DOHH2 (cell line): Measurements from ENCODE around the gene ABAT.

Experiments
- EZH2phosphoT487 ChIP-seq: fragments of 200-600 bp; sonication (generic); IDR thresholded peaks from 2 replicates; pipeline ENCODE4 v1.6.1; 2017; ENCODE audit warnings: borderline replicate concordance, mild to moderate bottlenecking, antibody characterized with exemption, low read length, moderate library complexity, mixed read lengths
- TF ChIP-seq, protein P1 (sequence below): fragments of 200-600 bp; sonication (generic); IDR thresholded peaks from one replicate; pipeline ENCODE4 v1.5.1; 2014; ENCODE audit warnings: antibody characterized with exemption, mild to moderate bottlenecking, low read depth, low read length; ENCODE audit not compliant: poor library complexity, severe bottlenecking

DNA sequence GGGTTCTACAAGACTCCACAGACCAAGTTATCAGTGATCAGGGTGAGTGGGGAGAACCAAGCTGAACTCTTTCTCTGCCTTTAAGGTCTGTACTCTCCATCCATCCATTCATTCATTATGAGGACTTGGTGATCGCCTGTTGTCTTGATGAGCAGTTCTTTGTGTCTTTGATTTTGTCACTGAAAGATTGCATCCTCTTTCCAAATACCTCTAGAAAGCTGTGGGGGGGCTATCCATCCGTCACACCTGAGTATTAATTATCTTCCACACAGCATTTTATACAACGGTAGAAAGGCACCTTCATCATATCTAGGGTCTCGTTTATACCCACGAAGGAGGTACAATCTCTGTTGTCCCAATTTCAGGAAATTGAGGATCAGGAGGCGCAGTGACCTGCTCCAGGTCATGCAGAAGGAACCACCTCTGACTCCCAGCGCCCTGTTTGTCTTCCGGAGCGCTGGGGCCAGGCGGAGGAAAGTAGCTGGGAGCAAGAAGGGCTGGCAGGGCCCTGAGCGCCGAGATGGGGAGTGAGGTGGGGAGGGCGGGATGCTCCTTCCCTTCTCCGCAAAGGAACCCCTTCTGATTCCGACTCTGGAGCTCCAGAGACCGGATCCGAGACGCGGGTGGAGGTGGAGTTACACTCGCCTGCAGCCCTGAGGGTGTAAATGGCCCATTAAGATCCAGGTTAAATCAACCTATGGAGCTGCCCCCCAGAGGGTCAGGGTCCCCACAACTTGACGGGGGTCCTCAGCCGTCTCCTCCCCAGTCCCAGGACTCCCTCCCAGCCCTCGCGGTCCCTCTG, 605 bp upstream of the ABAT start:
- TF ChIP-seq, protein P1, sequence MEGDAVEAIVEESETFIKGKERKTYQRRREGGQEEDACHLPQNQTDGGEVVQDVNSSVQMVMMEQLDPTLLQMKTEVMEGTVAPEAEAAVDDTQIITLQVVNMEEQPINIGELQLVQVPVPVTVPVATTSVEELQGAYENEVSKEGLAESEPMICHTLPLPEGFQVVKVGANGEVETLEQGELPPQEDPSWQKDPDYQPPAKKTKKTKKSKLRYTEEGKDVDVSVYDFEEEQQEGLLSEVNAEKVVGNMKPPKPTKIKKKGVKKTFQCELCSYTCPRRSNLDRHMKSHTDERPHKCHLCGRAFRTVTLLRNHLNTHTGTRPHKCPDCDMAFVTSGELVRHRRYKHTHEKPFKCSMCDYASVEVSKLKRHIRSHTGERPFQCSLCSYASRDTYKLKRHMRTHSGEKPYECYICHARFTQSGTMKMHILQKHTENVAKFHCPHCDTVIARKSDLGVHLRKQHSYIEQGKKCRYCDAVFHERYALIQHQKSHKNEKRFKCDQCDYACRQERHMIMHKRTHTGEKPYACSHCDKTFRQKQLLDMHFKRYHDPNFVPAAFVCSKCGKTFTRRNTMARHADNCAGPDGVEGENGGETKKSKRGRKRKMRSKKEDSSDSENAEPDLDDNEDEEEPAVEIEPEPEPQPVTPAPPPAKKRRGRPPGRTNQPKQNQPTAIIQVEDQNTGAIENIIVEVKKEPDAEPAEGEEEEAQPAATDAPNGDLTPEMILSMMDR: no peak
- no peak for TF ChIP-seq EZH2phosphoT487
